ENCODE data around the gene RELT.

GRCh38 chr11:73386546-73386945 lies 10.3 kb downstream of the RELT start:
- no peak for TF ChIP-seq CTCF (IDR thresholded peaks at IDR 0.05)
- TF ChIP-seq ZFX (IDR thresholded peaks at IDR 0.05; ENCODE audit: borderline replicate concordance), result no peak
